GM12878 (cell line): Measurements from ENCODE around the gene TMEM272. TPM values are rescaled to one million over a fixed set of nuclear protein-coding genes. Genes with fewer than 3 reads are reported as not detected.

Experiments used
- ASH2L ChIP-seq: fragments of 300-600, 200-600 bp; sonication (generic); IDR thresholded peaks from 2 replicates; pipeline ENCODE4 v1.6.1; 2017; ENCODE audit warnings: low read depth, mild to moderate bottlenecking, borderline replicate concordance
- CBFB ChIP-seq: IDR thresholded peaks from 2 replicates; pipeline ENCODE4 v1.6.1; 2016; ENCODE audit warnings: antibody characterized with exemption, low read depth
- CEBPZ ChIP-seq: fragments of 150-350 bp; IDR thresholded peaks from 2 replicates; pipeline ENCODE4 v1.6.1; 2016; ENCODE audit warnings: low read depth, low read length
- CREM ChIP-seq: IDR thresholded peaks from 2 replicates; pipeline ENCODE4 v1.6.1; 2014; ENCODE audit warnings: antibody characterized with exemption, low read depth
- EED ChIP-seq: sonication (generic); IDR thresholded peaks from 2 replicates; pipeline ENCODE4 v1.6.1; 2016; ENCODE audit warnings: antibody characterized with exemption, low read depth
- EP300 ChIP-seq, 2 experiments: fragments of 150-350 bp in 1 of 2; IDR thresholded peaks; 2 replicates each; pipeline ENCODE4 v1.6.1; 2011 to 2012; ENCODE audit warnings: low read depth in 2 of 2, low read length in 2 of 2, borderline replicate concordance in 1 of 2, improper control_type of control experiment in 1 of 2, inconsistent platforms in 1 of 2; ENCODE audit not compliant: control insufficient read depth in 1 of 2
- FOS ChIP-seq: IDR thresholded peaks from 3 replicates; pipeline ENCODE4 v1.6.1; 2011; ENCODE audit warnings: borderline replicate concordance; ENCODE audit not compliant: insufficient read length; ENCODE audit errors: extremely low read depth
- FOXM1 ChIP-seq: IDR thresholded peaks from 2 replicates; pipeline ENCODE4 v1.6.1; 2012; ENCODE audit warnings: low read depth, mild to moderate bottlenecking, inconsistent platforms, low read length, moderate library complexity
- HDGF ChIP-seq: fragments of 450-650 bp; IDR thresholded peaks from 2 replicates; pipeline ENCODE4 v1.6.1; 2016; ENCODE audit warnings: antibody characterized with exemption
- IKZF1 ChIP-seq: fragments of 450-650 bp; conservative IDR thresholded peaks from 2 replicates; pipeline ENCODE4 v1.6.1; 2017; ENCODE audit warnings: antibody characterized with exemption, mild to moderate bottlenecking
- IKZF2 ChIP-seq, 2 experiments: fragments of 450-650 bp; IDR thresholded peaks; 2 replicates each; pipeline ENCODE4 v1.6.1; 2017; ENCODE audit warnings: mild to moderate bottlenecking in 2 of 2, moderate library complexity in 2 of 2
- MAX ChIP-seq: IDR thresholded peaks from 2 replicates; pipeline ENCODE4 v1.6.1; 2012; ENCODE audit warnings: low read depth, low read length, improper control_type of control experiment
- MTA2 ChIP-seq: fragments of 450-650 bp; IDR thresholded peaks from 2 replicates; pipeline ENCODE4 v1.6.1; 2016; ENCODE audit warnings: low read depth, mild to moderate bottlenecking, moderate library complexity
- NBN ChIP-seq: fragments of 450-650 bp; IDR thresholded peaks from 2 replicates; pipeline ENCODE4 v1.6.1; 2016
- NRF1 ChIP-seq: conservative IDR thresholded peaks from 2 replicates; pipeline ENCODE4 v1.6.1; 2011; ENCODE audit warnings: mild to moderate bottlenecking, low read depth, low read length, improper control_type of control experiment
- POU2F2 ChIP-seq: IDR thresholded peaks from 3 replicates; pipeline ENCODE4 v1.6.1; 2011; ENCODE audit warnings: low read depth, mild to moderate bottlenecking, low read length, borderline replicate concordance
- RB1 ChIP-seq: fragments of 450-650 bp; formaldehyde crosslinking; IDR thresholded peaks from 2 replicates; pipeline ENCODE4 v1.6.1; 2017; ENCODE audit warnings: mild to moderate bottlenecking, borderline replicate concordance
- SMARCA5 ChIP-seq: fragments of 450-650 bp; IDR thresholded peaks from 2 replicates; pipeline ENCODE4 v1.6.1; 2017; ENCODE audit warnings: mild to moderate bottlenecking
- SP1 ChIP-seq: IDR thresholded peaks from one replicate; pipeline ENCODE4 v1.6.1; 2011; ENCODE audit warnings: low read depth, low read length
- SREBF1 ChIP-seq: IDR thresholded peaks from 2 replicates; pipeline ENCODE4 v1.6.1; 2012; ENCODE audit warnings: mild to moderate bottlenecking, low read length
- SRF ChIP-seq, 2 experiments: IDR thresholded peaks; 2 replicates each; pipeline ENCODE4 v1.6.1; 2011; ENCODE audit warnings: low read depth in 2 of 2, low read length in 2 of 2, mild to moderate bottlenecking in 1 of 2, moderate library complexity in 1 of 2
- USF2 ChIP-seq: IDR thresholded peaks from 2 replicates; pipeline ENCODE4 v1.6.1; 2011; ENCODE audit warnings: low read depth, low read length, improper control_type of control experiment, borderline replicate concordance
- ZNF687 ChIP-seq: fragments of 450-650 bp; IDR thresholded peaks from 2 replicates; pipeline ENCODE4 v1.6.1; 2017; ENCODE audit warnings: mild to moderate bottlenecking, moderate library complexity
- polyA plus RNA-seq, 11 experiments: library from polyadenylated mRNA; depleted of rRNA in 4 of 11; unstranded in 6 of 11; stranded (reverse) in 5 of 11; fragments of >200 nt; fragmentation: Nextera tagmentation in 4 of 11; fragmentation: Illumina TruSeq in 1 of 11; extraction: Ambion mirVana in 4 of 11; extraction: Trizol in 1 of 11; gene quantifications; 1 replicate in 1 of 11; 2 replicates in 10 of 11; pipeline versions ENCODE4 v1.2.1 to v1.2.3, GENCODE V29; 2011 to 2016; ENCODE audit warnings: inconsistent platforms in 2 of 11, missing spikeins in 2 of 11, low read depth in 1 of 11
- total RNA-seq, 4 experiments: library from RNA; depleted of rRNA in 3 of 4; stranded (reverse); fragments of >200 nt in 3 of 4; fragmentation: Illumina TruSeq in 1 of 4; extraction: Trizol in 1 of 4; gene quantifications; 2 replicates each; pipeline versions ENCODE4 v1.2.1 to v1.2.3, GENCODE V29; 2013 to 2021

TMEM272 gene
- total and polyA plus RNA-seq, 10 of the 15 experiments (the other 5 are each of a cell fraction or from before 2014, with no cell fraction given): 0.01 to 0.04 TPM; not detected in 8

- TF ChIP-seq CEBPZ: no peak
- 0 out of 4 replicates have a peak, but pooled peaks of 1 of the 2 experiments have one; percentile 29 for TF ChIP-seq EP300 (IDR thresholded peaks at IDR 0.05; ENCODE audit: borderline replicate concordance in 1 of 2, control insufficient read depth in 1 of 2, low read depth in 2 of 2, low read length in 2 of 2)
- TF ChIP-seq NBN: peak; percentile 58; the same call in 1 of the 2 replicates
- TF ChIP-seq FOS: no peak
- no peak for TF ChIP-seq SMARCA5
- peak; percentile 82 to 89 for TF ChIP-seq IKZF2 (IDR thresholded peaks at IDR 0.05)
- no peak for TF ChIP-seq NRF1
- TF ChIP-seq CREM: no peak
- TF ChIP-seq FOXM1: no peak
- peak; percentile 52; the same call in 1 of the 2 replicates for TF ChIP-seq MTA2
- TF ChIP-seq ASH2L: no peak
- TF ChIP-seq SREBF1: no peak
- no peak for TF ChIP-seq RB1
- peak; percentile 94 for TF ChIP-seq IKZF1
- peak; percentile 61; the same call in 1 of the 2 replicates for TF ChIP-seq HDGF
- 0 out of 3 replicates have a peak, but pooled peaks have one; percentile 20 for TF ChIP-seq POU2F2
- TF ChIP-seq ZNF687: no peak
- no peak for TF ChIP-seq SRF (IDR thresholded peaks at IDR 0.05; ENCODE audit: low read depth in 2 of 2, low read length in 2 of 2)
- no peak for TF ChIP-seq CBFB
- no peak for TF ChIP-seq MAX
- TF ChIP-seq SP1: peak; percentile 35
- TF ChIP-seq EED: peak; percentile 86
- no peak for TF ChIP-seq USF2
Measured at GRCh38 chr13:51818781-51819511, 26.0 kb downstream of the TMEM272 start (continued).
